BJ (cell line): ENCODE measurements around the gene MSL2. TPM values are rescaled to one million over a fixed set of nuclear protein-coding genes. Genes with fewer than 3 reads are reported as not detected.

Source experiments
- CTCF ChIA-PET: fragments of 350-600 bp; formaldehyde crosslinking; extraction: SDS; loops from one replicate; lab custom pipeline; 2021; ENCODE audit warnings: antibody characterized with exemption, inconsistent platforms; lab: Yijun Ruan, JAX
- POLR2A ChIA-PET: fragments of 300-600 bp; sonication (Branson Sonifier 250); formaldehyde crosslinking; extraction: SDS; loops from one replicate; lab custom pipeline; 2021; ENCODE audit warnings: antibody characterized with exemption; lab: Charles Lee
- DNase-seq: peaks from one replicate; pipeline ENCODE4 v3.0.0-alpha.2; 2011; ENCODE audit warnings: low read depth
- H3K27me3 ChIP-seq: 2 replicates; pipeline ENCODE4 v1.6.0; 2011; ENCODE audit warnings: low read length; ENCODE audit not compliant: control insufficient read depth, insufficient read depth
- H3K36me3 ChIP-seq: 2 replicates; pipeline ENCODE4 v1.5.1; 2011; ENCODE audit warnings: low read length; ENCODE audit not compliant: control insufficient read depth, insufficient read depth
- H3K4me3 ChIP-seq: 2 replicates; pipeline ENCODE4 v1.5.1; 2011; ENCODE audit warnings: low read depth, mild to moderate bottlenecking, control low read depth, low read length
- CTCF ChIP-seq: IDR thresholded peaks from 2 replicates; pipeline ENCODE4 v1.5.1; 2011; ENCODE audit warnings: low read depth, mild to moderate bottlenecking, control low read depth, inconsistent platforms, low read length, moderate library complexity; ENCODE audit not compliant: insufficient read depth
- polyA plus RNA-seq: library from polyadenylated mRNA; depleted of rRNA; stranded (reverse); fragments of >200 nt; gene quantifications from 2 replicates; pipeline ENCODE4 v1.2.3, GENCODE V29; 2011

Gene MSL2
- polyA plus RNA-seq, 1 experiment = 2.7 TPM

- H3K4me3 ChIP-seq = no peak overlapping the region
- no peak for DNase-seq
- H3K36me3 ChIP-seq = no peaks in the 10 kb centered on the region; the same call in 1 of the 2 replicates
- TF ChIP-seq CTCF = no peak
- no peaks in the 10 kb centered on the region for H3K27me3 ChIP-seq
- ChIA-PET CTCF (no interaction called here), POLR2A (interaction anchor here (0.7 kb wide), 1 partner anchor 545 kb away, joined by 12 read pairs; no protein-coding TSS in a partner anchor)
These were observed 6.1 kb downstream of the MSL2 start for GRCh38 chr3:136189859-136190617.

GRCh38 chr3:136189043-136189442, 7.1 kb downstream of the MSL2 start:
- no peaks in the 10 kb centered on the region for H3K36me3 ChIP-seq
- no peak overlapping the region for H3K4me3 ChIP-seq
- H3K27me3 ChIP-seq = no peaks in the 10 kb centered on the region
- POLR2A ChIA-PET = no interaction called here
- CTCF ChIA-PET = interaction anchor here (0.6 to 0.8 kb wide), 2 partner anchors 92 to 650 kb away, joined by 3 read pairs; no protein-coding TSS in a partner anchor
- DNase-seq = no peak
- no peak for TF ChIP-seq CTCF

- no peak for TF ChIP-seq CTCF
- DNase-seq = no peak
- ChIA-PET POLR2A (no interaction called here), CTCF (no interaction called here)
- Histone ChIP-seq H3K36me3 (no peaks in the 10 kb centered on the region), H3K4me3 (no peak overlapping the region), H3K27me3 (no peaks in the 10 kb centered on the region)
These were observed 8.3 kb downstream of the MSL2 start for GRCh38 chr3:136187868-136188267.

GRCh38 chr3:136186846-136187245, 9.3 kb downstream of the MSL2 start:
- CTCF ChIA-PET = no interaction called here
- no peaks in the 10 kb centered on the region for H3K27me3 ChIP-seq

More at GRCh38 chr3:136186846-136187245, 9.3 kb downstream of the MSL2 start:
- POLR2A ChIA-PET = no interaction called here
- TF ChIP-seq CTCF = no peak
- no peak for DNase-seq
- Histone ChIP-seq H3K4me3 (no peak overlapping the region), H3K36me3 (no peaks in the 10 kb centered on the region)
